ENCODE measurements around the gene CFAP74. TPM values are rescaled to one million over a fixed set of nuclear protein-coding genes. Genes with fewer than 3 reads are reported as not detected.

Gene CFAP74
- total RNA-seq, 3 donors from 2014 or later = 0.29 to 0.98 TPM; not detected in 1

Other genes with a start within 250 kb of the CFAP74 start
- gene NADK, start 225.3 kb downstream of the CFAP74 start, total RNA-seq = 10 to 100 TPM; 71.1 to 89.1 (median 87.4) TPM
- 100 to 1,000 TPM; 108 to 138 (median 123) TPM for gene GNB1, start 112.7 kb downstream of the CFAP74 start, total RNA-seq
- 1 to 10 TPM in 1 of 3 donors, under 1 TPM in 1, not detected in 1; 0.33 to 1.2 TPM for gene CALML6, start 88.5 kb downstream of the CFAP74 start, total RNA-seq
- 1 to 10 TPM in 2 of 3 donors, not detected in 1; 1.6 to 2.9 TPM for gene TMEM52, start 84.5 kb downstream of the CFAP74 start, total RNA-seq
- gene GABRD, start 15.6 kb upstream of the CFAP74 start, total RNA-seq = not detected
- 10 to 100 TPM in 2 of 3 donors, under 1 TPM in 1; 0.64 to 17.9 (median 12.5) TPM for gene PRKCZ, start 46.6 kb upstream of the CFAP74 start, total RNA-seq
- gene FAAP20, start 191.0 kb upstream of the CFAP74 start, total RNA-seq = 10 to 100 TPM; 28.6 to 33.1 (median 29.9) TPM
- 10 to 100 TPM; 22.1 to 33.8 (median 26.7) TPM for gene SKI, start 224.5 kb upstream of the CFAP74 start, total RNA-seq